SW480 (cell line): ENCODE results near the gene KCNMB2.
A peak's percentile ranks its signal among the peaks of the same experiment; 100 is the strongest.
"Not testable (repeated sequence)": the region's sequence is repeated elsewhere in the genome, so short reads cannot be mapped to it uniquely, and the experiment has no call there.

Source experiments
- DNase-seq: peaks from one replicate; pipeline ENCODE4 v3.0.0-alpha.2; 2016; ENCODE audit warnings: low spot score

Gene KCNMB2

DNA sequence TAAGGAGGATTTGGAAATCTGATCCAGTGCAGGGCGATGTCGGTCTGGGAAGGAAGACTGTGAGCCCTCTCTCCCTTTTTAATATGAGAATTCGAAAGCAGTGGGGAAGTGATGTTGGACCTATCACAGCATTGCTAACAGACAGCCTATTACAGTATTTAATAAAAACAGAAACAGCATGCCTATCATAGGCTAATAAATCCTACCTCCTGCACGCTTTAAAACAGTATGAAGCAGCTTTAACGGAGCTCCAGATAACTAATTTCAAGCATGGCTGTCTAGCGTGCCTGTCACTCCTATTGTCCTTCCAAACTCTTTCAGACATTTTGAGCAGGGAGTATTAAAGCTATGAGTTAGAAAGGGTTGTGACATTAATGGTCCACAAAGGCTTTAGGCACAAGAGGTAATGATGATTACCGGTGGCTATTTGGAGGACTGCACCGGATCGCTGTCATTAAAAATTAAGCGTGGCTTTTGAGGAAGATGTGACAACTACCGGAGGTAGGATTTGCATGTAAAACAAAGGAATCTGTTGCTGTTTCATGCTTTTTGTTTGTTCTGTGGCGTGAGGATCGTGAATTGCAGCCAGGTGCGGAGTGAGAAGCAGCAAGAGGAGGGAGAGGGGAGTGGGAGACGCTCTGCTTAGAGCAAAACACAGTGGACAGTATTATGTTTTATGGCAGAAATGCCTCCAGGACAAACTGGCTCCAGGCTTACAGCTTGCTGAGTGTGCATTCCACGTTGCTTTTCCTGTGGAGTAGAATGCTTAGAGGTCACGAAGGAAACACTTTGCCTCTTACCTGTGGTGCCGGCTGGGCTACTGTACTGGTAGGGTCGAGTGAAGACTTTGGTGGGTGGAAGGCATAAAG, at the start of gene KCNMB2:
KCNMB2 (plus strand) TSS at position 226 of the 869 bp plus-strand sequence.
- peak; percentile 3 for DNase-seq

- no peak for DNase-seq
Observed at GRCh38 chr3:178486903-178487302, 49.3 kb upstream of the KCNMB2 start.

- no peak for DNase-seq
Observed at GRCh38 chr3:178487752-178488151, 48.5 kb upstream of the KCNMB2 start.

GRCh38 chr3:178491751-178492150, 44.5 kb upstream of the KCNMB2 start:
- no peak for DNase-seq

DNA sequence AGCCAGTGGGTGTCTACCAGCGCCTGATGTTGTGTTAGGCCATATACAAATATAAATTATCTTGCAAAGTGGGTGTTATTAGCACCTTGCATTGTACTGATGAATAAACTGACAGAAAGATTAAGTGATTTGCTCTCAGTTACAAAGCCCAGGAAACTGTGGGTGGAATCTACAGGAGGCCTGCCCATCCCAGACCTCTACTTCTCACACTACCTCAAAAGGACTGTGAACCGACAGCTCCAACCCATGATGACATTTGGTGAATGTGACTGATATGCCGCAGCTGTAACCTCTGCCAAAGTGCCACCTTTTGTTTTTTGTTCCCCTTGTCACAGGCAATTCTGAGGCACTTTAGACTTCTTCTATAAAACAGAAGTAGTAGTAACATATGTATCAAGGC, 43.7 kb upstream of the KCNMB2 start:
- DNase-seq = no peak

- no peak for DNase-seq
Observed at GRCh38 chr3:178494386-178494785, 41.9 kb upstream of the KCNMB2 start.

- no peak for DNase-seq
Observed at GRCh38 chr3:178496911-178497310, 39.3 kb upstream of the KCNMB2 start.

DNA sequence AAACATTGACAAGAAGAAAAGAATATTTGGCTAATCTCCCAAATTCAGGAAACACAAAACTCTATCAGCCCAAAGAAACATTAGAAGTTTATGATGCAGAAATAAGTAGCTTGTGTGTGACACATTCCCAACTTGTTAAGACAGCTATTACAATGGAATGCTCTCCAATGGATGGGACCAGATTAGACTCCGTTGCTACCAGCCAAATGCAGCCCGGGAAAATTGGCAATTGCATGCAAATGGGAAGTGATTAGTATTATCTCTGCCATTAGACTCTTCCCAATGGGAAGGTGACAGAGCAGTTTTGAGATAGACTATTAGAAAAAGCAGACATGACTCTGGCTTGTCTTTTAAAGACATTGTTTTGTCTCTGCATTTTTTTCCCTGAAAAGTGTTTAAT, 37.4 kb upstream of the KCNMB2 start:
- no peak for DNase-seq

DNA sequence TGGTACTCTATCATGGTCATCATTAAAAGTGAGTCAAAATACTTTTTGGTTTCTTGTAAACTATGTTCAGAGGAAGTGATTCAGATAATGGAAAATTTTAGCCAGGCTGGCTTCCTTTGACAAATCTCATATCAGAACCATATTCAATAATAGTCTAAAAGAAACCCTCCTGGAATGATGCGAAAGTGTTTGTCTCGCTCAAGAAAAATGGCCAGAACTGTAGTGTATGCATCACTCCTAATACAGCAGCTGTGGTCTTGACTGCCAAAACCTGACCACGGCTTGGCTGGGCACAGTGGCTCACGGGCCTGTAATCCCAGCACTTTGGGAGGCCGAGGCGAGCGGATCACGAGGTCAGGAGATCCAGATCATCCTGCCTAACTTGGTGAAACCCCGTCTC, 35.6 kb upstream of the KCNMB2 start:
- DNase-seq = no peak

- peak; percentile 14 for DNase-seq
Observed at GRCh38 chr3:178504128-178504527, 32.1 kb upstream of the KCNMB2 start.

- DNase-seq = no peak
Observed at GRCh38 chr3:178505832-178506231, 30.4 kb upstream of the KCNMB2 start.

DNA sequence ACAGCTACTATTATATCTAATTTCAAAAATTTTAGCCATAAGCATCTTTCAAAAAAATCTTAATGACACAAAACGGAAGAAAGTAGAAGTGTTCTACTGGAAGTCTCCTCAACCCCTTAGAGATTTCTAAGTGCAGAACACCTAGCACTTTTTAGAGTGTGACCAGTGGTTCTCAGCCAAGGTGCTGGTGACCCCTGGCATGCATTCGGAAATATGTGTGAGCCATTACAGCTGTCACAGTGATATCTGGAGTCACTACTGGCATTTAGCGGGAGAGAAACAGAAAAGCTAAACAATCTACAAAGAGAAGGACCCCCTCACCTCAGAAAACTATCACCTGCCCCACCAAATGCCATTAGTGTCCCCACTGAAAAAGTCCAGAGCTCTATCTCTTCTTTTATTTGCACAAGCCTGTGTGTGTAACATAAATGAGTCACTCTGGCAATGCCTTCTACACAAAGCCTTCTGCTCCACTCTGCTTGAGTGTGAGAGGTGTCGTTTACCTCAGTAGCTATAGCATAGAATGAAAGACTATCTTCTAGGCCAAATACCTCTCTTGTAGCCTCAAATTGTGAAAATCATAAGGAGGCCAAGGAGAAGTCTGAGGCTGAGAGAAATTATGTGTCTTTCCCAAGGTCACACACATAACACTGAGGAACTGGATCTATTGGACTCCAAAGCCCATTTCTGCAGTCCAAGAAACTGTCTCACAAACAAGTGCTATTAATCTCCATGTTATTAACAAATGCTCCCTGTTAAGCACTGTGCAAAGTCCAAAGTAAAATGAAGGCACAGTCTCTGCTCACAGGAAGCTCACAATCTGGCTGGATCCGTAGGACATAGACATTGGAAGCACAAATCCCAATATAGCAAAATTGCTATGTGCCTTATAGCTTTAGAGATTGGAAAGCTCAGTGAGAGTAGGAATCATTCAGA, 28.5 kb upstream of the KCNMB2 start:
- DNase-seq = no peak

DNA sequence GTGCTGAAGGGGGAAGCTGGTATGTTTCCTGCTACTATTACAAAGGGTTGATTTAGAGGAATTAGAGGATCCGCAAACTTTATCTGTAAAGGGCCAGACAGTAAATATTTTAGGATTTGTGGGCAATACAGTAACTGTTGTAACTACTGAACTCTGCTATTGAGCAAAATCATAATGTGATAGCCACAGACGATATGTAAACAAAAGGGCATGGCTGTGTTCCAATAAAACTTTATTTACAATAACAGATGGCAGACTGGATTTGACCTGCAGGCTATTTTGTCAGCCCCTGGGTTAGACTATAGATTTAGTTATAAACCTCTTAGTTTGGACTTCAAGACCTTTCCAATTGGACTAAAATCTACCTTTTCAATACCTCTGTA, 27.8 kb upstream of the KCNMB2 start:
- no peak for DNase-seq

GRCh38 chr3:178510496-178510895, 25.7 kb upstream of the KCNMB2 start:
- DNase-seq = no peak

GRCh38 chr3:178512647-178513046, 23.6 kb upstream of the KCNMB2 start:
- no peak for DNase-seq

- DNase-seq = no peak
Observed at GRCh38 chr3:178513546-178514380, 22.5 kb upstream of the KCNMB2 start.

DNA sequence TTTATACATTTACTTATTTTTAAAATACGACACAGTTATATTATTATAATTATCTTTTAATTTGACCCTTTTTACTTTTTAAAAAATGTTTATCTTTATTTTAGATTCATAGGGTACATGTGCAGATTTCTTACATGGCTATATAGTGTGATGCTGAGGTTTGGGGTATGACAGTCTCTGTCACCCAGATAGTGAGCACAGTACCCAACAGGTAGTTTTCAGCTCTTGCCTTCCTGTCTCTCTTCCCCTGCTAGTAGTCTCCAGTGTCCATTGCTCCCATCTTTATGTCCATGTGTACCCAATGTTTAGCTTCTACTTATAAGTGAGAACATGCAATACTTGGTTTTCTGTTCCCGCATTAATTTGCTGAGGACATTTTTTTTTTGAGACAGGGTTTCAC, 21.8 kb upstream of the KCNMB2 start:
- no peak for DNase-seq

DNA sequence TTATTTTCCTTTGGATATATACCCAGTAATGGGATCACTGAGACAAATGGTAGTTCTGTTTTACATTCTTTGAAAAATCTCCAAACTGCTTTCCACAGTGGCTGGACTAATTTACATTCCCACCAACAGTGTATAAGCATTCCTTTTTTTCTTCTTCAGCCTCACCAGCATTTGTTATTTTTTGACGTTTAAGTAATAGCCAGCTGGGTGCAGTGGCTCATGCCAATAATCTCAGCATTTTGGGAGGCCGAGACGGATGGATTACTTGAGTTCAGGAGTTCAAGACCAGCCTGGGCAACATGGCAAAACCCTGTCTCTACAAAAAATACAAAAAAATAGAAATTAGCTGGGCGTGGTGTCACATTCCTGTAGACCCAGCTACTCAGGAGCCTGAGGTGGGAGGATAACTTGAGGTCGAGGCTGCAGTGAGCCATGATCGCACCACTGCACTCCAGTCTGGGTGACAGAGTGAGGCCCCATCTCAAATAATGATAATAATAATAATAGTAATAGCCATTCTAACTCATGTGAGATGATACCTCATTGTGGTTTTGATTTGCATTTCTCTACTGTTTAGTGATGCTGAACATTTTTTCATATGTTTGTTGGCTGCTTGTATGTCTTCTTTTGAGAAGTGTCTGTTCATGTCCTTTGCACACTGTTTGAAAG, 21.0 kb upstream of the KCNMB2 start:
- not testable (repeated sequence) for DNase-seq

GRCh38 chr3:178517665-178518334, 18.4 kb upstream of the KCNMB2 start:
- no peak for DNase-seq

DNA sequence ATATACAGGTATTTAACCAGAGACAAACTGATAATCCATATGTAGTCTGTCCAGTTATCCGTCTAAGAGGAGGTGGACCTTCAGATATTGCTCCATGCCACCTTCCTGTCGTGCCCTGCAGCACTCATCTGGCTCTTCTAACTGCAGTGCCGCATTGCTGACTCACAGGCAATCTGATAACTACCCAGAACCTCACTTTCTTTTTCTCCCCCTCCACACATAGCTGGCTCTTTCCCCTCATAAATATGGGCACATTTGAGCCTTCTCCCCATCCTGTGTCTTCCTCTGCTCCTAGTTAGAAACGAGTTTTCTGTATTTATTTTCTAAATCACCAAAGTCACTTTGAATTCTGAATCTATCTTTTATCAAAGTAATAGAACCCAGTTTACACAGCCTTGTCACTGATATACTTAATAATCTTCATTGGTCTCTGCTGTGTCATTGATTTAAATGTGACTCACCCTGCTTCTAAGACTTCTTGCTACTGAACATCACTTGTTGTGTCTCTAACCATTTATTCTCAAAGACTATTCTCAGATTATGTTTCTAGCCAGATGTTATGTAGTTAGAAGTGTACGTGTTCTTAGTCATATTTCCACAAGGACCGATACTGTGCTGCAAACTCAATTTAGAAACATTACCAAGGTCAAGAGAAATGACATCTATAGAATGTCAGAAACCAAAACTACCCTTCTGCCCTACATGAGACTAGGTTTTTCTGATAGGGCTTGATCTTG, 17.4 kb upstream of the KCNMB2 start:
- peak; percentile 14 for DNase-seq
